GM19467 (cell line): ENCODE measurements around the gene TBX20.
"Not testable (repeated sequence)": the region's sequence is repeated elsewhere in the genome, so short reads cannot be mapped to it uniquely, and the experiment has no call there.

Source experiments
- ATAC-seq: cut with Tn5 transposase; IDR thresholded peaks from one replicate; pipeline ENCODE4 v1.9.1; 2021; ENCODE audit warnings: mild to moderate bottlenecking, moderate library complexity; ENCODE audit not compliant: unreplicated experiment

The TBX20 gene

DNA sequence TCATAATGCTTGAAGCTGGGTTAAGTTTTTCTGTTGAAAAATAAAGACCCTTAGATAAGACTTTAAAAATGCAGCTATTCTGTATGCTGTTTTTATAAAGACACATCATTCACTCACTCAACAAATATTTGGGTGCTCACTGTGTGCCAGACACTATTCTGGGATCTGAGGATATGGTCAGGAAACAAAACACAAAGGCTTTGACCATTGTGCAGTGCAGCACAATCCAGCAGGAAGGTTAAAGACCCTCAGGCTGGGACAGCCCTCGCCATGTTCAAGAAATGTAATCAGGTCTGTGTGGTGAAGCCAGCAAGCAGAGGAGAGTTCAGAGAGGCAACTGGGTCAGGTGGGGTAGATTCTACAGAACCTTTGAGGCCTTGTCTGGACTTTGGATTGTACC lies 31.5 kb downstream of the TBX20 start:
- not testable (repeated sequence) for ATAC-seq

DNA sequence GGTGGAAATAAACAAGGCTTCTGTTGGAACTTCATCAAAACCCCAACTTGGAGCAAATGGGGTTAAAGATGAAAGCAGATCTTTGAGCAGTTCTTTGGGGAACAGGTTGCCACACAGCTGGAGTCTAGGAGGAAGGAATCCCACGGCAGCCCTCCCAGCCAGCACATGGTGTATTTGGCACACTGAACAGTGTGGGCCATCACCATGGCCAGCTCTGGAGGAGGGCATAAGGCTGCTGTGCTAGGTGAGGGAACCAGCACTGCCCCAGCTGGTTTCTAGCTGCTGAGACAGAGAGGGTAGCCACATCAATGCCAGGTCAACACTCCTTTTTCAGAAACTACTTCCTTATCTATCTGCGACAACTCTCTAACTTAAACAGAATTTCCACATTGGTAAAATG lies 33.7 kb downstream of the TBX20 start:
- ATAC-seq, result not testable (repeated sequence)

DNA sequence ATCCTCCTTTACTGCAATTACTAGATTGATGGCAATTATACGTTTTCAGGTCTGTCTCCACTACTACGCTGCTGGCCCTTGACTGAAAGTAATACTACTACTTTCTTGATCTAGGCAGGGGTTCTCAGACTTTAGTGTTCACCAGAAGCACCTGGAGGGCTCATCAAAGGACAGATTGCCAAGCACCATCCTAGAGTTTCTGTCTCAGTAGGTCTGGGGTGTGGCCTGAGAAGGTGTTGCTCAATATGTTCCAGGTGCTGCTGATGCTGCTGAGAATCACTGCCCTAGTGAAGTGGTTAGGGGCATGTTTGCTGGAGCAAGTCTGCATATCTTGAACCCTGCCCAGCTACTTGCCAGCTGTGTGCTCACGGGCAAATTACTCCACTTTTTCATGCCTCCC lies 37.9 kb downstream of the TBX20 start:
- not testable (repeated sequence) for ATAC-seq

DNA sequence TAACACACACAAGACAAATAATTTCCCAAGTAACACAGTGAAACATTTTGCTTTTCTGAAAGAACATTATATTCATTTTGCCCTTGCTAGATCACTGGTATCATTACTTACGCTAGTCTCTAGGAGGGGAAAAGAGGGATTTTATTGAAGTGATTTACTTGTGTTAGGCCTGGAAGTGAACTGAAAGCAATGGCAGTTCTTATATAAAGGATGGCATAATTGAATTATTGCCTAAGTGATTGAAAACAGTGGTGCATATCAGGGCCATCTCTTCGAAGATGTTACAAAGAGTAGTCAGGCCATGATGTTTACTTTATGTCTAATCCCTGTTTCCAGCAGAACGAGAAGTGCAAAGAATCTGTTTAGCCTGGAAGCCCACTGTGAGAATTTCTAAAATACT lies 38.8 kb downstream of the TBX20 start:
- ATAC-seq, result not testable (repeated sequence)

DNA sequence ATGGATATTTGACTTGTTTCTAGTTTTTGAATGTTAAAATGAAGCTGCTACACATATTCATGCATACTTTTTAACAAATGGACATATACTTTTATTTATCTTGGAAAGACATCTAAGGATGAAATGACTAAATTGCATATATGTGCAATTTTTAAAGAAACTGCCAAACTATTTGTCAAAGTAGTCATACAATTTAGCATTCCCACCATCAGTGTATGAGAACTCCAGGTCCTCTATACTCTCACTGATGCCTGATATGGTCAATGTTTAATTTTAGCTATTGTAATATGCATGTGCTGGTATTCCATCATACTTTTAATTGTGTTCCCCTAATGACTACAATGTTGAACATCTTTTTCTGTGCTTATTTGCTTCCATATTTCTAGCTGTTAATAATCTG lies 47.0 kb downstream of the TBX20 start:
- not testable (repeated sequence) for ATAC-seq

DNA sequence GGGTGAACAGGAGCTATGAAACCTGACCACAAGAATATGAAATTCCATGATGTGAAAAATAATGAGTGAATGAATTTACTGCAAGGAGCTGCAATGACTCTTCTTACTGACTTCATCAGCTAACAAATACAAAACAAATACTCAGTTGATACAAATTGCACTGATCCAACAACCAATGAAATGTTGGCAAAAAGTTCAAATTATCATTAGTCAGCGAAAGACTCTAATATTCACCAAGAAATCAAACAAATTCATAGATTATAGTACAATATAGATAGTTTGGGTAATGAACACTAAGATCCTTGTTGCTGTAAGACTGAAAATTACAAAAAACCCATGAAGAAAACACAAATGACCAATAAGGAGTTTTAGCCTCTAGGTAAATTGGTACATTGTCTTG lies 49.0 kb downstream of the TBX20 start:
- ATAC-seq, result not testable (repeated sequence)

DNA sequence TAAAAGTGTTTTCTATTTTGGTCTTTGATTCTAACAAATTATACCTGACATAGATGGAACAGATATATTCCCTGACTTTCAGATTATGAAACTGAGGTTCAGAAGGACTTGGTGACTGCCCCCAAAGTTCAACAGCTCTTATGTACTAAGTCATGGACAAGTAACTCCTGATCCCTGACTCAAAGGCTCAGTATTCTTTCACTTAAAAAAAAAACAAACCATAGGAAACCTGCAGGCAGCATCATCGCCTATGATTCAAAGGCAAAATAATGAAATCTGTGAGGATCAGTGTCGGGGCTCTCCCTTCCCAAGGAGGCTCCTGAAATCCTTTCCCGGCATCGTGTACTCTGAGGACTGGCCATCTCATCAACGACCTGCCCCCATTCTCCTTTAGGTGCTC lies 49.9 kb downstream of the TBX20 start:
- ATAC-seq, result not testable (repeated sequence)

DNA sequence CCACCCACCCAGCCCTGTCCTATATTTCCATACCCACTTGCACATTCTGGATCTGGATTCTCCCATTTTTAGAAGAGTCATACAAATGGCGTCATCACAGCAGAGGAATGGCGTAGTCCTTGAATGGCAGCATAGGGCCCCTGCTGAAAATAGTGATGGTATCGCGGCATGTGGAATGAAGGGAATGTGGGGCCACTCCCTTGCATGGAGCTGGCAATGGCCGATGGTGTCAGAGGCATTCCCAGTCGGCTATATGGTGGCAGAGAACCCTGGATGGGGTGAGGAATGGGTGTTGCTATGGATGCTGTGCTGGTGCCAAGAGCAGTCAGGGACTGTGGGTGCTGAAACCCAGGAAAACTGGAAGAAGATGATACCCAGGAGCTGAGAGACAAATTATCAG lies 51.5 kb downstream of the TBX20 start:
- ATAC-seq, result not testable (repeated sequence)

DNA sequence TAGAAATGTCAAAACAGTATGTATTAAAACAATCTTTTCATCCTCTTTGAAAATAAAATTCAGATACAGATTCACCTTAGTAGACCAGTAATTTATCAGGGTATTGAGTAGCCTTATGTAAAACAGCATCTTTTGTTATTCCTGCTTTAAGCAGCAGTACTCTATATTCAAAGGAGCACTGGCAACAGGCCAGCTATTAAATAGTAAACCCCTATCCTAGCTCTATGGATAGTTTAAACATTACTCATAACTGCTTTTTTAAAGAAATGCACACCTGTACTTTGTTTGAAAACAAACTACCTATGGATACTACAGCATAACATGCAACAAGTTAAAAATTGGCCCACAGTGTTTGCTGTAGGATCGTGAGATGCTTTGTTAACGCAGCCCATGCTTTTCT lies 53.7 kb downstream of the TBX20 start:
- not testable (repeated sequence) for ATAC-seq

DNA sequence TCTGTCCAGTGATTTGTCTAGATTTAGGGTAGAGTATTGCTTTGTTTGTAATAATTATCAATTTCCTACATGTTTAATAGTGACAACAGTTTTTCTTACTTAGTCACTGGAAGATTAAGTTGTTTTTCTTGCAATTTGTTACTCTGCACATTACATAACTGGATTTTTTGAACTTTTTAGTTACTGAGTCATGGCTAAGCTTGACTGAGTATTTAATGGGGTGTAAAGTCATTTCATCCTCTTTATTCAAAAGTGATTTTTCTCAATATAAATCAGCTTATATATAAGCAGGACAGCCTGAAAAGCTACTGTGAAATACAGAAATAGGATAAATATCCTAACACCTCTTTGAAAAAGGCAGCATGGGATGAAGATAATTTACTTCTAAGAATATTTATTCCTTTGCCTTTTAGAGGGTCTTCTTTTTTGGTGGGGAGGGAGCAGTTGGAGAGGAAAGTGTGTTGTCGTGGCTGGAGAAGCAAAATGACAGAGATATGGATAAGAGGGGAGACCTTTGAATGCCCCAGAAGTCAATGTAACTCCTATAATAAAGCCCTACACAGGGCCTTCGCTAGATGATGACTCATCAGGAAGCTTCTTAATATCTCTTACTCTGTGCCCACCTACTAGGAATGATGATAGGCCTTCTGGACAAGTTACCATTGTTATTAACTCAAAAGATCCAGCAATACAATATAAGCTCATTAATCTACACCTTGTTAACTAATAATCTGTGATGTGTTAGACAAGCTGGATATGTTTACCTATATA lies 55.3 kb downstream of the TBX20 start:
- not testable (repeated sequence) for ATAC-seq

DNA sequence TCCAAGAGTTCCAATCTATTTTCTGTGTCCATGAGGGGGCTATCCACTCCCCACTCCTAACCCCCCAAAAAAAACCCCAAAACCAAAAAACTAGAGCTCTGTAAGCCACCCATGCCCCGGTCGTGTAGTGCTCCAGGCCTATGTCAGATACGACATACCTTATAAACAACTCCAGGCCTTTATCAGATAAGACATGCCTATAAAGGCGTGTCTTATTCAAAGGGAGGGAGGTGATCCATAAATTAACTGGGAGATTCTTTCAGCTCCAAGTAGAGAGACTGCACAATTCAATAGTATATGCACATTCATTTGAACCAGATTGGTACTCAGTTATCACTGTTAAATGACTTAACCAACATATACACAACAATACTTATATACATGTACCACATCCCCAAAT lies 62.3 kb downstream of the TBX20 start:
- not testable (repeated sequence) for ATAC-seq

DNA sequence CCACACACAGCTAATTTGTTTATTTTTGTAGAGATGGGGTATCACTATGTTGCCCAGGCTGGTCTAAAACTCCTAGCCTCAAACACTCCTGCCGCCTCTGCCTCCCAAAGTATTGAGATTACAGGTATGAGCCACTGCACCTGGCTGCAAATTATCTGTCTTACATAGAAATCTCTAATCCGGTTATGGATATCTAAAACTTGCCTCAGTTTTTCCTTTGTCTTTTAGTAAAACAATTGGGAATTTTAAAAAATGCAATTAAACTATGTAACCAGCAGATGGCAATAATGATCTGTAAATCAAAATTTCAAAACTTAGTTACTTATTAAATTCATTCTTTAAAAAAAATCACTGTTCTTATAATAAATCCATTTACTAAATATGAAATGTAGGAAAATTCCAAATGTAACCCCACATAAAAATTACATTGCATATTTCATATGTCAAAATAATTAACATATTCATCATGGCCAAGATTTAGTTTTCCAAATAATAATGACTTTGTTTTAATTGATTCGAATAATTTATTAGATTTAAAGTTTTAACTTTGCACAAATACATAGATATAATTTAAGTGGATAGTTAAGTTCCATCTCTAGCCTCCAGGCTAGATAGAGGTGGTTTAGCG lies 63.6 kb downstream of the TBX20 start:
- not testable (repeated sequence) for ATAC-seq

DNA sequence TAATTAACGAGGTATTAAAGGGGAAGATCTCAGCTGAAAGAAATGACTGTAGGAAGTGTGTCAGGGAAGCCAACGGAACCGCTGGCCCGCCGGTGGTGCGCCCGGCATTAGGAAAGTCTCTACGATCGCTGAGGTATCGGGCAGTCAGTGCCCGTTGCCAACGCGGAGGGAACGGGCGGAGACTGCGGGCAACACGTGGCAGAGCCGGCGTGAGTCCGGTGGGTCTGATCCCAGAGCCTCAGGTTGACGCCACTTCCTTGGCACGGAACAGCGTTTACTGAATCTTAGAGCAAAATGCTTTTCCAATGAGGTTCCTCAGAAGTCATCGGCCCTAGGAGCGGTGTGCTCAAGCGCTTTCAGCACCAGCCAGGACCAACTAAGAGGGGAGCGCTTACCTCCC lies 67.1 kb downstream of the TBX20 start:
- ATAC-seq, result not testable (repeated sequence)

DNA sequence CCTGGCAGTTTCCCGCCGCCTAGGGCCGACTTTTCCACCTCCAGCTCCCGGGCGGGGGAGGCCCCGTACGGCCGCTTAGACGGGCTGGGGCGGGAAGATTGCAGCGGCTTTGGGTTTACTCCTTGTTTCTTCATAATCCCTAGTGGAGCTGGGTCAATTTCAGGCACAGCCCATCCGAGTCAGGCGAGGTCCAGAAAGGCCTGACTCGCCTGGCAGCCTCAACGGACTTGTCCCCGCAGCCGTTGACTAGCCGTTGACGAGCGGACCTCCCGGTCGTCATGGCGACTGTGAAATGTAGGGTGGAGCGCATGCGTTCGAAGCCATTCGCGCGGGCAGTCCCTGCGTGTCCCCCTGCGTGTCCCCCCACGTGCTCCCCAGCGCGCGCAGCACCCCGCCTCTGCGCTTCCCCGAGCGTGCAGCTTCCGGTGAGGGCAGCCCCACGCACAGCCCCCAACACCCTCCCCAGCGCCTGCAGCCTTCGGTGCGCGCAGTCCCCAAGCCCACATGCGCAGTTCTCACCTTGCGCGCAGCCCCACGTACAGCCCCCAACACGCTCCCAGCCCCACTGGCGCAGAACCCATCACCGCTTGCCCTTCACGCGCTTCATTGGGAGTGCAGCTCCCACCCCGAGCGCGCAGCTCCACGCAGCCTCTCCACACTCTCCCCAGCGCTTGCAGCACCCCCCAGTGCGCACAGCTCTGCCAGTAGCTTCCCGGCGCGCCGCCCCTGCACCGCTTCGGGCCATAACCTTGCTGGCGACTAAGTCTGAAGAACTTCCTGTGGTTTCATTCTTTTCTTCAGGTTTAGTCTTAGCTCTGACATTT lies 67.8 kb downstream of the TBX20 start:
- ATAC-seq, result no peak

DNA sequence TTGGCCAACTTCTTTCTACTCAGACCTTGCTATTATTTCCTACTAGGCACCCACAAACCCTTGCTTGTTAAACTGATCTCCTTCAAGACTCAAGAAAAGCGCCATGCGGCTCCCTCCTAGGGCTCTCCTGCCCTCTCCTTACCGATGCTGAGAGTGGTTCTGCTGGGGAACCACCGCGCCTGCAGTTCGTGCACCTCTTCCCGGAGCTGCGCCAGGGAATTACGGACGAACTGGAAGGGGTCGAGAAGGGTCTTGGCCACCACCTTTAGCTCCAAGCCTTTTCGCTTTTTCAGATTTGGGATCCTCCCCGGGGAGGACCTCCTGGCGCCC lies 68.4 kb downstream of the TBX20 start:
- ATAC-seq, result not testable (repeated sequence)

DNA sequence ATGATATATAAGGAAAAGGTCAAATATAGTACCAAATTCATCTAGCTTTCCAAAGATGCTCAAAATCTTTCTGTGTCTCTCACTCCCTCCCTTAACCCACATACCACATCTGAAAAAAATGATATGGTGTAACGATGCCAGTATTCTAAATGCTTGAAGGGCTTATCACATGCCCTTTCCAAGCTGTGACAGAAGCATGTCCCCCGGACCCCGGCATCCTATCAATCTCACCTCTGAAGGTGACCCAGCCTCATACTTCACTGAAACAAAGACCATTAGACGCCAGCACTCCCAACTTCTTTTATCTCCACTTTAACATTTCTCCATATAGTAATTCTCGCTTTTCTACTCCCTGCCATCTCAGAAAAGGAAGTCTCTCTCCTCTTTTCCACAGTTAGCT lies 68.9 kb downstream of the TBX20 start:
- not testable (repeated sequence) for ATAC-seq

DNA sequence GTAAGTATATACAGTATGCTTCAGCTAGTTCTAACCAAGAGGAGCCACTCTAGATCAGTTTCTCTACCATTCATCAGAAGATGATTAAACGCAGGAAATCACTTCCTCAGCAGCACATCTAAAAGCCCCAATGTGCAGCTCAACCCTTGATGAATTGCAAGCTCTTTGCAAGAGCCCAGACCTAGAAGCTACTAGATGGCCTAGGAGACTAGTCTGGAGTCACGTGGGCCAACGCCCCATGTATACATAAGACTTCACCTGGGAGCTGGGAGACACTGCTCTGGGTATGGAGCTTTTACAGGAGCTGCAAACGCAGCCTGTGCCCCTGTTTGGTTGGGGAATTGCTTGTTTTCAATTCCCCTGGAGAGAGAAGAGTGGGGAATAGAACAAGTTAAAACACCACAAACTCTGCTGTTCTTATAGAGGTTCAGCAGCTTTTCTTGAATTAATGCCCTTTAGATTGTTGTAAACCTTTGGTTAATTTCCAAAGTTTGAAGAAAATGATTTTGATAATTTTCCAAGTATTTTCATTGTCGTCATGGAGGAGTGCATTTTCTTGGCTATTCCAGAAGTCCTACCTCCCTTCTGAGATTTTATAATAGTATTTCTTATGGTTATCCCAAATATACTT lies 69.9 kb downstream of the TBX20 start:
- not testable (repeated sequence) for ATAC-seq

DNA sequence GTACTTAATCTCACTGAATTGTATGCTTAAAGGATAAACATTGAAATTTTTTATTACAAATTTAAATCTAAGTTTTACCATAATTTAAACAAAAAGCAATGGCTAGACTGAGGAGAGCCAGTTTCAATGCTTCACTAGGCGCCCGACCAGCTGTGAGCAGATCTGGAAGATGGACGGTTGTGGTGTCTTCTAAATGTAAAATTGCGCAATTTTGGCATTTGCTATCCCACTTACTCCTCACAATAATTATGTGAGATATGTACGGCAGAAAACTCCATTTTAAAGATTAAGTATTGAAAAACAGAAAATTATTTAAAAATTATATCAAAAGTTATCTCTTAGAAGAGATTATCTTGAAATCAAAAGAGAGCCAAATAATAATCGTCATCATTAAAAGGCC lies 73.2 kb downstream of the TBX20 start:
- not testable (repeated sequence) for ATAC-seq

DNA sequence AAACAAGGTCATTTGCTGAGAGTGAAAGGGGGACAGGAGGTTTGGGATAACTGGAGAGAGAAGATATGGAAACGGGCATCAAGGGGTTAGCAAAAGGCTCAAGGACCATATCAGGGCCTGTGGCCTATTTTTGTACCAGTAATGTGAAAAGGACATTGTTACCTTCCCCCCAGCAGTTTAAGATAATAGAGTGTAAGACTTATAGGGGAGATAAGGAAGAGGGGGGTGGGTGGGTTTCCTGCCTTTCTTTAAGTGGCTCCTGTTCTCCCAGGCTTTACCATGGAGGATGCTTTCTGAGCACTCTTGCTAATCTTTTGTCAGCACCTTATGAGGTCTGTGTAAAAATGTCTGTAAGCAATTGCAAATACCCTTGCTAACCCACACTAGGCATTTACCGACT lies 80.7 kb downstream of the TBX20 start:
- ATAC-seq, result not testable (repeated sequence)

DNA sequence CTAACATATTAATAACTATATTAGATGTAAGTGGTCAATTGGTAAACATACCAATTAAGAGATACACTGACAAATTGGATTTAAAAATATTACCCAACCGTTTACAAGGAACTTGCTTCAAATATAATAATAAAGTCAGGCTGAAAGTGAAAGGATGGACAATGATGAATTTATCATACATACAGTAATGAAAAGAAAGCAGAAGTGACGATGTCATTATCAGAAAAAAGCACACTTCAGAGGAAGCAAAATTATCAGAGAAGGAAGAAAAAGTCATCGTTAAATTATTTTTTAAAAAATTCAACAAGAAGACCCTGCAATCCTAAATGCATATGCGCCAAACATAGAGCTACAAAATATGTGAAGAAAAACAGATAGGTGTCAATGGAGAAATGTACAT lies 81.8 kb downstream of the TBX20 start:
- not testable (repeated sequence) for ATAC-seq

DNA sequence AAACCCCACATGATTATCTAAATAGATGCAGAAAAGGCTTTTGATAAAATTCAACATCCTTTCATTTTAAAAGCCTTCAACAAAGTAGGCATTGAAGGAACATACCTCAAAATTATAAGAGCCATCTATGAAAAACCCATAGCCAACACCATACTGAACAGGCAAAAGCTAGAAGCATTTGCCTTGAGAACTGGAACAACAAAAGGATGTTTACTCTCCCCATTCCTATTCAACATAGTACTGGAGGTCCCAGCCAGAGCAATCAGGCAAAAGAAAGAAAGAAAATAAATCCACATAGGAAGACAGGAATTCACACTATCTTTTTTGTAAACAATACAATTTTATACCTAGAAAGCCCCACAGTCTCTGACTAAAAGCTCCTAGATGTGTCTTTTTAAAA lies 86.2 kb downstream of the TBX20 start:
- not testable (repeated sequence) for ATAC-seq
